GM19238 (cell line): ENCODE measurements around the gene RPP40.
"Not testable (repeated sequence)": the region's sequence is repeated elsewhere in the genome, so short reads cannot be mapped to it uniquely, and the experiment has no call there.

Experiments
- DNase-seq: peaks from one replicate; pipeline ENCODE4 v3.0.0; 2011; ENCODE audit warnings: low spot score; ENCODE audit not compliant: insufficient read length

The RPP40 gene

DNA sequence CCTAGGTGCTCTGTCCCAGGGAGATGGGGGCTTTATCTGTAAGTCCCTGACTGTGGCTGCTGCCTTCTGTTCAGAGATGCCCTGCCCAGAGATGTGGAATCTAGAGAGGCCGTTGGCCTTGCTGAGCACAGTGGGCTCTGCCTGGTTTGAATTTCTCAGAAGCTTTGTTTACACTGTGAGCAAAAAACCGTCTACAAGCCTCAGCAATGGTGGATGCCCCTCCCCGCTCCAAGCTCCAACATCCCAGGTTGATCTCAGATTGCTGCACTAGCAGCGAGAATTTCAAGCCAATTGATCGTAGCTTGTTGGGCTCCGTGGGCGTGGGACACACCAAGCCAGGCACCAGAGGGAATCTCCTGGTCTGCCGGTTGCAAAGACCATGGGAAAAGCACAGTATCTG, 16.3 kb upstream of the RPP40 start:
- DNase-seq, result no peak

DNA sequence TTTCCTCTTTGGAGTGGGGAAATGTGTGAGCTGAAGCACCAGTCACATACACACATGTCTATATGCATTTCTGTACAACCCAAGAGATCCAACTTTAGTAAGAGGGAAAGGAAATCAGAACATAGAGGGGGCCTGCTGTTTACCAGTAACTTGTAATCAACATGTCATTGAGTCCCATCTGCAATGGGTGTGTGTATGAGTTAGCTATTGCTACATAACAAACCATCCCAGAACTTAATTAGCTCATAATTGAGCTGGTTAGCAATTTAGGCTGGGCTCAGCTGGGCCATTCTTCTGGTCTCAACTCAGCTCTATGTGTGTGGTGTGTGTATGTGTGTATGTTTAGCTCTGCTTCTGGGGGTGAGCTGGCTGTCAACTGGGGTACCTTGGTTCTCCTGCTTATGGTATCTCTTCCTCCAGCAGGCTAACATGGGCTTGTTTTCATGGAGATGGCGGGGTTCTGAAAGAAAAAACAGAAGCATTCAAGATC, 10.3 kb upstream of the RPP40 start:
- no peak for DNase-seq

DNA sequence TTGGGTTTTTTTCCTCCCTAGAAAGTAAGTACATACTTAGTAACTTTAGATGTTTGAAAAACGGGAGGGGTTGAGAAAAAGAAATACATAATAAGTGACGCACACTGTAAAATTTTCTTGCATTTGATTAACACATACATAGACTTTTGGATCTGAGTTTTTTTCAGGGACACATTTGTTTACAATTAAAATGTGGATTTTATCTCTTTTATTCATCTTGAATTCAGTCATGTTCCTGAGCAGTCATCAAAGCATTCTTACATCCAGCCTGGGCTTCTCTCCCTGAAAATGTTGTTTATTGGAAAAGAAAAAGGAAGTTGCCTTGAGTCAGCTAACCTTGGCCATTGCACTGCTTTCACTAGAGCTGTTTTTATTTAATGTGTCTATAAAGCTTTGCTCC, 8.7 kb upstream of the RPP40 start:
- no peak for DNase-seq

DNA sequence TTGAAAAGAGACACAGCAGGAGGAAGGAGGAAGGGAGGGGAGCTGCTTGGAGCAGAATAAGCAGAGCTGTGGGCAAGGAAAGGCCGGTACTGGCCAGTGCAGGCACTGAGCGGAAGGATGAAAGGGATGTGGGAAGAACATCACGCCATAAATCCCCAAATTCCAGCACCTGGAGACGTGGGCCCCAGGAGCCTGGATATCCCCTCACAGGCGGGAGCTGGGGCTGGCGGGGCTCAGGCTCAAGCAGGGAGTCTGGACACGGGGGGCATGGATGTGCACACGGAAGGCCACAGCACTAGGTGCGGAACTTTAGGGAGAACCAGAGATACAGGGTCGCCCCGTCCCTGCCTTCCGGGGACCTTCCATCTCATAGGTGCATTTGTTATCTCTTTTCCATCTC, 7.5 kb upstream of the RPP40 start:
- DNase-seq, result no peak

DNA sequence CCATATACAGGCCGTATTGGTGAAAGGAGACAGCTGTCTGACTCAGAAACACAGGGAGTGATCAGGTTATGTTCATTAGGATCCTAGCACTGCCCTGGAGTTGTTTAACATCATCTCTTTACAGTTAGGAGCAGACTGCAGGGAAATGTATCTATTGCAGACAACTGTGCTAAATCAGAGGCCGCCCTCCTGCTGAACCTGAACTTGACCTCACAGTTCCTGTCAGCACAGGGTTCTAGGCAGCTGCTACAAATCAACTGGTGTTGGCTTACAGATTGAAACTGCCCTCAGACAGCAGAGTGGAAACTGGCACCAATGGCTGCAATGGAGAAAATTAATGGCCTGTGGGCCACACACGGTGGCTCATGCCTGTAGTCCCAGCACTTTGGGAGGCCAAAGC, 3.7 kb upstream of the RPP40 start:
- no peak for DNase-seq

DNA sequence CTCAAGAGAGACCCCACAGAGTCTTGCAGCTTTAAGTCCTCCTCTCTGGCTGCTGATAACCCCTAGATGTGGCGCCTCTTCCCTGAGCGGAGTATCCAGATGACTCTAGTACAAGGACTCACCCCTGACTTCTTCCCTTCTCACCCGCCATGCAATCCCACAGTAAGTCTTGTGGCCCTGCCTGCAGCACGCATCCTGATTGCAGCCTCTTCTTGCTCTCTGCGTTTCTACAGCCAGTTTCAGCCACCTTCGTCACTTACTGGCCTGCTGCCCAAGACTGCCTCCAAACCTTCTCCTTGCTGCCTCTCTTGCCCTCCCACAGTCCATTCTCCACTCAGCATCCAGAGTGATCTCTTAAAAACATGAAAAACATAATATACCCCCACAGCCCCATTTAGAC, 2.4 kb upstream of the RPP40 start:
- DNase-seq, result no peak

DNA sequence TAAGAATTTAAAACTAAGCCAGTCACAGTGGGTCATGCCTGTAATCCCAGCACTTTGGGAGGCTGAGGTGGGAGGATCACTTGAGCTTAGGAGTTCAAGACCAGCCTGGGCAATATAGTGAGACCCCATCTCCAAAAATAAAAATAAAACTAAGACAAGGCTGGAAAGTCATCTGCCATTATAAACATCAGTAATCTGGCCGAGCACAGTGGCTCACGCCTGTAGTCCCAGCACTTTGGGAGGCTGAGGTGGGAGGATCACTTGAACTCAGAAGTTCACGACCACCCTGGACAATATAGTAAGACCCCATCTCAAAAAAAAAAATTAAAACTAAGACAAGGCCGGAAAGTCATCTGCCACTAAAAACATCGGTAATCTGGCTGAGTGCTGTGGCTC, 1.2 kb upstream of the RPP40 start:
- not testable (repeated sequence) for DNase-seq

DNA sequence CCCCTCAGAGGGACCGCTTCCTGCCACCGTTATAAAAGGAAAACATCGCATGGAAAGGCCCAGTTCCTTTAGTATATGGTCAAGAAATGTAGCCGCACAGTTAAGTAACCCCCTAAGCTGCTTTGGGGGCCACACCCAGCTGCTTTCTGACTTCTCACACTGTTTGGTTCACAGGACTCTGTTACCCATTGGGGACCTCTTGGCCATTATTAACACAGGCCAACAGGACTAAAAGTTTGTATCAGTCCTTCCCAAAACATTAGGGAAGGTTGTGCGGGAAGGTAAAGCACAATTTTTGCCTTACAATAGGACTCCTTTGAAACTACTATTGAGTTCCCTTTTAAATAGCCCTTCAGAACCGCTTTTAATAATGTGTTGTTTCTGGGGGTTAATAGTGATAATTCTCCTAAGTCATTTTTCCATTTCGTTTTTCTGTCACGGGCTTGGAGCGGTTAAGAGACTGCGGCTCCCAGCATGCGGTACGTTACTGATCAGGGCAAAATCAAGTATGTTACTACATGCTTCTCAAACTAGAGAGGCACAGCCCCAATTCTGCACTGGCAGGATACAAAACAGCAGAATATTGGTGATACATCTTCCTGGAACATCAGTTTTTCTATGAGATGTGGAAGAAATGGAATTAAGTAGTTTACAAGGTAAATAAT, 668 bp upstream of the RPP40 start:
- no peak for DNase-seq

DNA sequence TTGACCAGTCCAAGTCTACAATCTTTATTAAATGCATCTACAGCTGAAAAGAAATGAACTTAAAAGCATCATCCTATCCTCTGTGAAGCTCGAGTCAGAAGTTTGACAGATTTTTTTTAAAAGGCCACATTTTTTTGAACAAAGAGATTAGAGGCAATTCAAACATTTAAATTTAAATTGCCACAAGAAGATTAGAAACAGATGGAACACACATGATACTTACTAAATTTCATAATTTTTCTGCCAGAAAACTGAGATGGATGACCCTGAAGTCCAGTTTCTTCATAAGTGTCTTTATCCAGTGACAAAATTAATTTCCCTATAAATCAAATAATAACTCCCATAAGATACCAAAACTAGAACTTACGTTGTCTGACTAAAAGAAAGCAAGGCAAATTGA, 4.3 kb downstream of the RPP40 start:
- DNase-seq, result no peak

DNA sequence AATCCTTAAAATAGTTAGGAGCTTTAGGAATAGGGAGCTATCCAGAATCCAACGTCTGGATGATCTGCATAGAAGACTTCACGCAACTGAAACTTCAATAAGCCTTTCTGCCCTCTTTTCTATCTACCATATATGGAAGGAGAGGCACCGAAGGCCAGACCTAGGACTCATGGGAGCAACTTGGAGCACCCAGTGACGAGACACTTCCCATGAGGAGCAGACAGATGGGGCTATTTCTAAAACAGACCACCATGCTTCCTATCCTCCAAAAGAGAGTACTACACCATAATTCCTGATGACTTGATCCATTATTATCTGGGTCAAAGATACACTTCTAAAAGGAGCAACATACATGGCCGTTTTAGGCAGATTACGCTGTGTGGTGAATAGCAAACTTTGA, 6.0 kb downstream of the RPP40 start:
- no peak for DNase-seq

DNA sequence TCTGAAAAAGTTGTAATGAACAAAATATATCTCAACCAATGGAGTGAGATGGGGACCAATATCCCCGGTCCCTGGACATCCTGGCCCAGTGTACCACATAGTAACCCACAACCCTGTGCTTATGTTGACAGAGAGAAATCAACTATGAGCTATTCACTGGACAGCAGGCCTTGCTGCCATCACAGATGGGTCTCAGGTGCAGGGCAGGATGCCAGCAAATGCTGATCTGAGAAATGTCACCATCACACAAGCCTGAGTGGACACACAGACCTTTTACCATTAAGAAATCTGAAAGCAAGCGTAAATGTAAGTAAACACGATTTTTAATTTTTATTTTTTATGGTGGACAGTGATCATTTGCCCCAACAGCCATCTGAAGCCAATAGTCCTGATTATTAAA, 9.1 kb downstream of the RPP40 start:
- DNase-seq, result no peak

DNA sequence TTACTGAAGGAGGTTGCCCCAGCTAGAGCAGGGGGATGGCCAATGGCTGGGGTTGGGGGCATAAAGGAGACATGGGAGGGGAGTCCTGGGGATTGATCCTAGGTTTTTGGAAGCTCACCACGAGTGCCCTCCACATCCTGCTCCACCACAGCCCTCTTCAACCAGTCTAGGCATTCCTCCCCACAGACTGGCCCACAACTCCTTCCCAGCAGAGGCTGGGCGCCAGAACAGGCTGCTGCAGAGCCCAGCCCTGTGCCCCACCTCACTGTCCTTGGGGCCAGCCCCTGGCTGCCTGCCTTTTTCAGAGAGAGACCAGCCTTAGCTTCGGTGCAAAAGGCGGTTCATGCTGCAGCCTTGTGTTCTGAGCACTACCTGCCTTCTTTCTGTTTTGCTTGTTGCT, 16.4 kb downstream of the RPP40 start:
- DNase-seq, result no peak

DNA sequence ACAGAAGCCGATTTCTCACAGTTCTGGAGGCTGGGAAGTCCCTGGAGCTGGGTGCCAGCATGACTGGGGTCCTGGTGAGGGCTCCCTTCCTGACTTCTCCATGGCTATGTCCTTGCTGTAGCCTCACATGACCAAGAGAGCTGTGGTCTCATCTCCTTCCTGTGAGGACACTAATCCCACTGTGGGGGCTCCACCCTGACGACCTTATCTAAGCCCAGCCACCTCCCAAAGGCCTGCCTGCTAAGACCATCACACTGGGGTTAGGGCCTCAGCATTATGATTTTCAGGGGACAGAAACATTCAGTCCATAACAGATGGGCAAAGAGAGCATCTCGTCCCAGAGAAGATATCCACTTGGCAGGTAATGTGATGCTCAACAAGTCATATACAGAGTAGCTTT, 16.8 kb downstream of the RPP40 start:
- DNase-seq, result no peak

DNA sequence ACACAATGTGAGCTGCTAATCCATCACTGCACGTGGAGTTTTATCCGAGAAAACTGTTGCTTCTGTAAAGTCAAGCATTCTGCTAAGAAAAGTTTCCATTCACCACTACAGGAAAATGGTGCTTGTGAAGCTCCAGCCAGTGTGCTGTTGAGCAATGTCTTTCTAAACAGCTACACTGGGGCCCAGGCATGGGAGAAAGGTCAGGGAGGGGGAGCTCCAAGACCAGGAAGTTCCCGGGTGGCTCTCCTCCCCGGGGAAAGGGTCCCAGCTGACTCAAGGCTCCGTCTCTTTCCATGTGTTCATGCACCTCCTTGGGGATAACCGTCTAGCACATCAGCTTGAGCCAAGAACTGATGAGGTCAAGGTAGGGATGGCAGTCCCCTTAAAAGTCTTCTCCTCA, 20.5 kb downstream of the RPP40 start:
- no peak for DNase-seq

DNA sequence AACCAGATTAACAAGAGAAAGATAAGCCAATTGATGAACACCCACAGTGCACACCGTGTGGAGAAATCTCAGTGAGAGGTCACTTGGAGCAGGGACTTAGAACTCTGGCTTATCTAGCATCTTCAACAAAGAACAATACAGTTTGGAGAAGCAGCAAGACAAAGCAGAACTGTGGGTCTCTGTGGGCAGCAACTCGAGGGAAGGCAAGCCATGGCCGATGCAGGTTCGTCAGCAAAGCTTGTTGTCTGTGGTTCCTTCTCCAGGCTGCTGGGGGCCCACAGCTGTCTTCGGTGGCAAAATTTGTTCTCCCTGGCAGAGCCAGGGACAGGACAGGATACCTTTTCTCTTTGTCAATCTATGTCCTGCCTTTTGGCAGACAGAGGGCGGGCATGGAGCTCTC, 22.1 kb downstream of the RPP40 start:
- no peak for DNase-seq

DNA sequence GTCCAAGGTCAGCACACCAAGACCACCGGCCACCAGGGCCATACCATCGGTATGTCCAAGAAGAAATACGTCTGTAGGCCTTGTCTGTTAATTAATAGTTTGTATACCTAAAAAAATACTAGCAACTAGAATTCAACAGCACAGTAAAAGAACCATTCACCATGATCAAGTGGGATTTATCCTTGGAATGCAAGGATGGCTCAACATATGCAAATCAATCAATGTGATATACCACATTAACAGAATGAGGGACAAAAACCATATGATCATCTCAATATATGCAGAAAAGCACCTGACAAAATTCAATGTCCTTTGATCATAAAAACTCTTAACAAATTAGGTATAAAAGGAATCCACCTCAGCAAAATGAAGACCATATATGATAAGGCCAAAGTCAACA, 24.4 kb downstream of the RPP40 start:
- no peak for DNase-seq

DNA sequence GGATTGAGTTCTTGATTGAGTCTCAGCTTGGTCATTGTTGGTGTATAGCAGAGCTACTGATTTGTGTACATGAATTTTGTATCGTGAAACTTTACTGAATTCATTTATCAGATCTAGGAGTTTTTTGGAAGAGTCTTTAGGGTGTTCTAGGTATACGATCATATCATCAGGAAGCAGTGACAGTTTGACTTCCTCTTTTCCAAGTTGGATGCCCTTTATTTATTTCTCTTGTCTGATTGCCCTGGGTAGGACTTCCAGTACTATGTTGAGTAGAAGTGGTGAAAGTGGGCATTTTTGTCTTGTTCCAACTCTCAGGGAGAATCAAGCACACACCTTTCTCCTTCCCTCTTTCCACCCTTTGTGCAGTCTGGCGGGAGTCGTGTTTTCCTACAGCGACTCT, 26.4 kb downstream of the RPP40 start:
- no peak for DNase-seq

DNA sequence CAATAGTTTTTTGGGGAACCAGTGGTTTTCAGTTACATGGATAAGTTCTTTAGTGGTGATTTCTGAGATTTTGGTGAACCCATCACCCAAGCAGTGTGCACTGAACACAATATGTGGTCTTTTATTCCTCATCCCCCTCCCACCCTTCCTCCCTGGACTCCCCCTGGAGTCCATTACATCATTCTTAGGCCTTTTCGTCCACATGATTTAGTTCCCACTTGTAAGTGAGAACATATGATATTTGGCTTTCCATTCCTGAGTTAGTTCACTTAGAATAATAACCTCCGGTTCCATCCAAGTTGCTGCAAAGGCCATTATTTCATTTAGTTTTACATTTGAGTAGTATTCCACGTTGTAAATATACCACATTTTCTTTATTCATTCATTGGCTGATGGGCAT, 28.3 kb downstream of the RPP40 start:
- DNase-seq, result no peak

DNA sequence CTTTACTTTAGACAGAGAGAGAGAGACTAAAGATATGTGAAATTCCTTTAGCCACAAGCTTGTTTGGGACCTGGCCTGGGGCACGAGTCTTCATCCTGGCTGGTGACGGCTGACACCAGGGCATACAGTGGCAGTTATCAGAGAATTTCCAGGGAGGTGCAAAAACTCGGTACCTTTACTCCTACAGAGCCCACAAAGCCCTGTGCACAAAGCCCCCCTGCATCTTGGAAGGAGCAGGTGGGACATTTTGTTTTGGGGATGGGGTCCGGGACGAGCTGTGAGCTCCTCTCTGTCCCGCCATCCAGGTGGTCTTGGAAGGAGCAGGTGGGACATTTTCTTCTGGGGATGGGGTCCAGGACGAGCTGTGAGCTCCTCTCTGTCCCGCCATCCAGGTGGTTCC, 28.9 kb downstream of the RPP40 start:
- DNase-seq, result no peak

DNA sequence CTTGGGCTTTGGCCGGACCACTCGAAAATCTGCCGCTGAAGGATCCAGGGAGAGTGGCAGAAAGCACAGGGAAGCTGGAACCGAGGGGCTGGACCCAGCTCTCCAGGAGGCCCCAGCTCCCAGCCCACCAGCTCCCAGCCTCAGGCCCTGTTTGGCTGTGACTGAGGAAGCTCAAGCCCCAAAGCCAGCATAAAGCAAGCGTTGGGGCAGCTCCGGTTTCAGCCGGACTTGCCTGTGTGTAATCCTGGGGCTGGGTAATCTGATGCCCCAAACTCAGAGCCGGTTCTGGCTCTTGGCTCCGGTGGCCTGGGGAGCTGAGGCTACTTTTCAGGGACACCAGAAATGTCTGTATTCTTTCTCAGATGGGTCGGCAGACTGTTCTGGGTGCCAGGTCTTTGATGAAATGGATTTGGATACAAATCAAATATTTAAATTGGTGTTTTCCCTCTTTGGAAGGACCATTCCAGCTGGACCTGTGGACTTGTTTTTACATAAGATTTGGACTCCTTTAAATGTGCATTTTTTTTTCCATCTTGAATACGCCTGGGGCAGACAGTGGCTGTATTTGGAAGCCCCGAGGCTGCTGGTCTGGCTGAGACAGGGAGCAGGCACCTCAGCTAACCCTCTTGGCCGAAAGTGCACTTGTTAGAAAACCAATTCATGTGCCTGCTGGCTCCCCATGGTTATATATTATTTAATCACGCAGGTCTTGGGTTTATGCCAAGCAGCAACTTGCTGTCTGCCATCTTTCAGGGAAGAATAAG, 29.7 kb downstream of the RPP40 start:
- DNase-seq, result no peak

DNA sequence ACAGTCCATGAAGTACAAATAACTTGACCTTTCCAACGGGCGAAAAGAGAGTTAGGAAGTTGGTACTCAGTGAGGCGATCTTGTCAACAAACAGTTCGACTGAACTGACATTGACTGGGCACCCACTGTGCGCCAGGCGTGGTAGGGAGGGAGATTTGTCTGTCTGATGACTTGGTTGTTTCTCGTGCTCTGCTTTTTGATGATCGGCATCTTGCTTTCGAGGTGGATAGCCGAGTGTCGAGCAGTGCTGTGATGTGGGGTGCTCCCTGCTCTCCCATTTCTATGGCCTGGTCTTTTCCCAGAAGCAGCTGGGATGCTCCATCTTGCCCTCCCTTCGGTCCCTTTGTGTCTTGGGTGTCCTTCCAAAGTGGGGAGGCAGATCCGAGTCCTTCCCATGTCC, 30.4 kb downstream of the RPP40 start:
- DNase-seq, result no peak

DNA sequence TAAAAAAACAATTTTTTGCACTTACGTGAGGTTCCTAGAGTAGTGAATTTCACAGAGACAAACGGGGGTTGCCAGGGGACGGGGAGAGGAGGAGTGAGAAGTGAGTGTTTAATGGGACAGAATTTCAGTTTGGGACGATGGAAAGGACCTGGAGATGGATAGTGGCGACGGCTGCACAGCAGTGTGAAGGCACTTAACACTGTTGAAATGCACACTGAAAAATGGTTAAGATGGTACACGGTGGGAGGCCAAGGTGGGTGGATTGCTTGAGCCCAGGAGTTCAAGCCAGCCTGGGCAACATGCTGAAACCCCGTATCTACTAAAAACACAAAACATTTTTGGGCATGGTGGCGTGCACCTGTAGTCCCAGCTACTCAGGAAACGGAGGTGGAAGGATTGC, 31.4 kb downstream of the RPP40 start:
- DNase-seq, result no peak

DNA sequence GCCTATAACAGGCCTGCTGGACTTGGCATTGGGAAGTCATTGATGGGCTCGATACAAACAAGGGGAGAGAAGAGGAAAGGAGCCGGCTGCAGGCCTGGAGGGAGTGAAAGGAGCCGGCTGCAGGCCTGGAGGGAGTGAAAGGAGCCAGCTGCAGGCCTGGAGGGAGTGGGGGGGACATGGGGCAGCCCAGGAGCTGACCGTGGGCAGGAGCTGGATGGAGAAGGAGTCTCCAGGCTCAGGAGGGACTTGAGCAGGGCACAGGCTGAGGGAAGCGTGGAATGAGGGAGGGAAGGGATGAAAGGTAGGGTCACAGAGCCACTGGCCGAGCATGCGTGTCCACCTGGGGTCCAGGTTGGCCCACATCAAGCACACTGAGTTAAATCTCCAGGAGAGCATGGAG, 32.0 kb downstream of the RPP40 start:
- DNase-seq, result no peak
